H1 (cell line): ENCODE results near the gene SYCE3.

ENCODE experiments used
- CTCF ChIP-seq, 3 experiments: IDR thresholded peaks; 1 replicate in 2 of 3; 2 replicates in 1 of 3; pipeline versions ENCODE4 v1.5.1 to v1.6.1; 2011; ENCODE audit warnings: low read length in 3 of 3, mild to moderate bottlenecking in 3 of 3, inconsistent platforms in 2 of 3, low read depth in 1 of 3, moderate library complexity in 1 of 3; ENCODE audit not compliant: insufficient read depth in 1 of 3; ENCODE audit errors: control extremely low read depth in 1 of 3
- EP300 ChIP-seq, 2 experiments: IDR thresholded peaks; 1 replicate in 1 of 2; 2 replicates in 1 of 2; pipeline ENCODE4 v1.6.1; 2011 to 2012; ENCODE audit warnings: low read depth in 2 of 2, low read length in 2 of 2, mild to moderate bottlenecking in 2 of 2, borderline replicate concordance in 1 of 2, inconsistent platforms in 1 of 2, moderate library complexity in 1 of 2
- USF2 ChIP-seq: IDR thresholded peaks from 2 replicates; pipeline ENCODE4 v1.6.1; 2011; ENCODE audit warnings: low read length, improper control_type of control experiment

GRCh38 chr22:50513175-50513574, 49.5 kb downstream of the SYCE3 start:
- TF ChIP-seq USF2, result no peak
- TF ChIP-seq EP300 (IDR thresholded peaks at IDR 0.05; ENCODE audit: borderline replicate concordance in 1 of 2, low read depth in 2 of 2, low read length in 2 of 2), result no peak
- no peak for TF ChIP-seq CTCF (IDR thresholded peaks at IDR 0.05; ENCODE audit: control extremely low read depth in 1 of 3, insufficient read depth in 1 of 3, low read depth in 1 of 3, low read length in 3 of 3)
